Sigmoid colon (tissue), 7 donors: ENCODE measurements around the gene ADCY3. TPM values are rescaled to one million over a fixed set of nuclear protein-coding genes. Genes with fewer than 3 reads are reported as not detected.

Source experiments
- DNase-seq: peaks from one replicate; pipeline ENCODE4 v3.0.0-alpha.2; 2019
- H3K27ac ChIP-seq, 4 donors: fragments of 200-600 bp; sonication (generic); one replicate each; pipeline ENCODE4 v1.5.1; 2016 to 2019; ENCODE audit warnings: mild to moderate bottlenecking in 1 of 4
- H3K27me3 ChIP-seq, 3 donors: fragments of 200-600 bp; sonication (generic); one replicate each; pipeline ENCODE4 v1.5.1; 2019; ENCODE audit warnings: mild to moderate bottlenecking in 1 of 3
- H3K36me3 ChIP-seq, 4 donors: fragments of 200-600 bp; sonication (generic); one replicate each; pipeline ENCODE4 v1.5.1; 2016 to 2019
- H3K4me1 ChIP-seq, 4 donors: fragments of 200-600 bp; sonication (generic); one replicate each; pipeline ENCODE4 v1.5.1; 2017 to 2019
- H3K4me3 ChIP-seq, 4 donors: fragments of 200-600 bp; sonication (generic); one replicate each; pipeline ENCODE4 v1.5.1; 2017 to 2019; ENCODE audit warnings: mild to moderate bottlenecking in 2 of 4, moderate library complexity in 1 of 4
- H3K9me3 ChIP-seq, 4 donors: fragments of 200-600 bp in 3 of 4; sonication (generic) in 3 of 4; one replicate each; pipeline versions ENCODE4 v1.5.1 to v1.6.1; 2013 to 2019
- EP300 ChIP-seq, 4 donors: sonication (generic); formaldehyde crosslinking; IDR thresholded peaks; one replicate each; pipeline ENCODE4 v1.6.1; 2017; ENCODE audit warnings: antibody characterized with exemption in 4 of 4
- POLR2A ChIP-seq, 2 donors: fragments of 450-650 bp; IDR thresholded peaks; one replicate each; pipeline ENCODE4 v1.6.1; 2016; ENCODE audit warnings: antibody characterized with exemption in 2 of 2, mild to moderate bottlenecking in 2 of 2, moderate library complexity in 2 of 2
- POLR2AphosphoS5 ChIP-seq, 4 donors: sonication (generic); formaldehyde crosslinking; IDR thresholded peaks; one replicate each; pipeline ENCODE4 v1.6.1; 2017; ENCODE audit warnings: antibody characterized with exemption in 4 of 4
- WGBS, 2 donors: extraction: QIAGEN DNeasy Blood & Tissue Kit; methylation state at CpG; one replicate each; pipeline ENCODE4 v1.1.7; 2013; 5-methylcytosine and 5-hydroxymethylcytosine counted together
- intact Hi-C: fragments of 100-400 bp; cut with DNase I; formaldehyde crosslinking; loops from one replicate; pipeline ENCODE4 v1.15.1; 2023
- polyA plus RNA-seq, 3 donors: library from polyadenylated mRNA; stranded (reverse); fragments of 200-250 nt; gene quantifications; one replicate each; pipeline ENCODE4 v1.2.3, GENCODE V29; 2013
- total RNA-seq, 4 donors: library from RNA; depleted of rRNA; stranded (reverse); fragments of >200 nt; gene quantifications; one replicate each; pipeline ENCODE4 v1.1.0, GENCODE V29; 2016
- TF ChIP-seq, protein P1 (sequence below), 4 experiments: fragments of 450-650 bp in 3 of 4; fragments of 200-600 bp in 1 of 4; IDR thresholded peaks; one replicate each; pipeline ENCODE4 v1.5.1; 2016 to 2019; ENCODE audit warnings: antibody characterized with exemption in 4 of 4, mild to moderate bottlenecking in 3 of 4, moderate library complexity in 2 of 4
- donor health status: healthy with polysubstance abuse.
- donor health status: Bipolar disorder and iron deficiency.
- donor health status: healthy.

Gene ADCY3
- total and polyA plus RNA-seq, 7 donors: 3.5 to 43.8 (median 17.5) TPM

GRCh38 chr2:24852026-24852425 is 68.0 kb downstream of the ADCY3 start:
- WGBS, 2 donors: 95 to 96% methylated on average over 13 of the region's 13 CpGs
- TF ChIP-seq, protein P1, sequence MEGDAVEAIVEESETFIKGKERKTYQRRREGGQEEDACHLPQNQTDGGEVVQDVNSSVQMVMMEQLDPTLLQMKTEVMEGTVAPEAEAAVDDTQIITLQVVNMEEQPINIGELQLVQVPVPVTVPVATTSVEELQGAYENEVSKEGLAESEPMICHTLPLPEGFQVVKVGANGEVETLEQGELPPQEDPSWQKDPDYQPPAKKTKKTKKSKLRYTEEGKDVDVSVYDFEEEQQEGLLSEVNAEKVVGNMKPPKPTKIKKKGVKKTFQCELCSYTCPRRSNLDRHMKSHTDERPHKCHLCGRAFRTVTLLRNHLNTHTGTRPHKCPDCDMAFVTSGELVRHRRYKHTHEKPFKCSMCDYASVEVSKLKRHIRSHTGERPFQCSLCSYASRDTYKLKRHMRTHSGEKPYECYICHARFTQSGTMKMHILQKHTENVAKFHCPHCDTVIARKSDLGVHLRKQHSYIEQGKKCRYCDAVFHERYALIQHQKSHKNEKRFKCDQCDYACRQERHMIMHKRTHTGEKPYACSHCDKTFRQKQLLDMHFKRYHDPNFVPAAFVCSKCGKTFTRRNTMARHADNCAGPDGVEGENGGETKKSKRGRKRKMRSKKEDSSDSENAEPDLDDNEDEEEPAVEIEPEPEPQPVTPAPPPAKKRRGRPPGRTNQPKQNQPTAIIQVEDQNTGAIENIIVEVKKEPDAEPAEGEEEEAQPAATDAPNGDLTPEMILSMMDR (IDR thresholded peaks at IDR 0.05): no peak
- no peak for TF ChIP-seq POLR2A (IDR thresholded peaks at IDR 0.05)
- TF ChIP-seq POLR2AphosphoS5 (IDR thresholded peaks at IDR 0.05): no peak
- no peak for TF ChIP-seq EP300 (IDR thresholded peaks at IDR 0.05)
- Histone ChIP-seq H3K27me3 (no peaks in the 10 kb centered on the region), H3K36me3 (no peaks in the 10 kb centered on the region), H3K27ac (peak overlapping the region in 1 of 4 donors; percentile 31), H3K4me3 (no peak overlapping the region), H3K4me1 (peaks cover 0 to 10% (median 0%) of the 10 kb centered on the region in 4 donors), H3K9me3 (no peaks in the 10 kb centered on the region)
- DNase-seq: no peak
- intact Hi-C loops: no loop called here

DNA sequence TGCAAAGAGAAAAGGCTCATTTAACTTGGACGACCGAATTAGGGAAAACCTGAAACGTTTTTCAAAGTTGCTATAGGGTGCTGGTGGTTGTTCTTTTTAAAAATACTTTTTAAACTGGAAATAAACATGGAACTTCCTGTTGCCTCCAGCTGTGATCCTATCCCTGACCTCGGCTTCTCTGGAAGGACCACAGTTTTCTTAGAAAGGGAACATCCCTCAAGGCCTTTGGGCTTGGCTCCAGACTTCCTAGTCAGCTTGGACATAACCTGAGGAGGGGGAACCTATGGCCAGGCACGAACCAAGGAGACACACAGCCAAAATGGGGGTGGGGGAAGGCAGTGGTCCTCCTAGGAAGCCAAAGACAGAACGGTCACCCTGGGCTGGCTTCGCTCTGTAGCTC is 69.1 kb downstream of the ADCY3 start:
- WGBS, 2 donors: 82 to 86% methylated on average over 7 of the region's 7 CpGs
- intact Hi-C loops: no loop called here
- Histone ChIP-seq H3K4me1 (peaks cover 0 to 4% (median 0%) of the 10 kb centered on the region in 4 donors), H3K9me3 (no peaks in the 10 kb centered on the region), H3K36me3 (no peaks in the 10 kb centered on the region), H3K4me3 (no peak overlapping the region), H3K27ac (no peak overlapping the region), H3K27me3 (no peaks in the 10 kb centered on the region)
- TF ChIP-seq POLR2AphosphoS5 (IDR thresholded peaks at IDR 0.05) (no peak), POLR2A (IDR thresholded peaks at IDR 0.05) (no peak)
- TF ChIP-seq, protein P1 (IDR thresholded peaks at IDR 0.05): no peak
- DNase-seq: no peak

- WGBS, 2 donors: 96 to 97% methylated on average over 5 of the region's 5 CpGs
- intact Hi-C loops: no loop called here
- H3K27me3 ChIP-seq: no peaks in the 10 kb centered on the region
- DNase-seq: no peak
- H3K9me3 ChIP-seq: no peaks in the 10 kb centered on the region
- TF ChIP-seq, protein P1 (IDR thresholded peaks at IDR 0.05): no peak
- TF ChIP-seq POLR2A (IDR thresholded peaks at IDR 0.05) (no peak), EP300 (IDR thresholded peaks at IDR 0.05) (no peak), POLR2AphosphoS5 (IDR thresholded peaks at IDR 0.05) (no peak)
- H3K4me3 ChIP-seq: no peak overlapping the region
- peaks cover 0 to 5% (median 0%) of the 10 kb centered on the region in 4 donors for H3K36me3 ChIP-seq
- H3K4me1 ChIP-seq: no peaks in the 10 kb centered on the region
- no peak overlapping the region for H3K27ac ChIP-seq
Measured at GRCh38 chr2:24845691-24846090, 74.3 kb downstream of the ADCY3 start.

DNA sequence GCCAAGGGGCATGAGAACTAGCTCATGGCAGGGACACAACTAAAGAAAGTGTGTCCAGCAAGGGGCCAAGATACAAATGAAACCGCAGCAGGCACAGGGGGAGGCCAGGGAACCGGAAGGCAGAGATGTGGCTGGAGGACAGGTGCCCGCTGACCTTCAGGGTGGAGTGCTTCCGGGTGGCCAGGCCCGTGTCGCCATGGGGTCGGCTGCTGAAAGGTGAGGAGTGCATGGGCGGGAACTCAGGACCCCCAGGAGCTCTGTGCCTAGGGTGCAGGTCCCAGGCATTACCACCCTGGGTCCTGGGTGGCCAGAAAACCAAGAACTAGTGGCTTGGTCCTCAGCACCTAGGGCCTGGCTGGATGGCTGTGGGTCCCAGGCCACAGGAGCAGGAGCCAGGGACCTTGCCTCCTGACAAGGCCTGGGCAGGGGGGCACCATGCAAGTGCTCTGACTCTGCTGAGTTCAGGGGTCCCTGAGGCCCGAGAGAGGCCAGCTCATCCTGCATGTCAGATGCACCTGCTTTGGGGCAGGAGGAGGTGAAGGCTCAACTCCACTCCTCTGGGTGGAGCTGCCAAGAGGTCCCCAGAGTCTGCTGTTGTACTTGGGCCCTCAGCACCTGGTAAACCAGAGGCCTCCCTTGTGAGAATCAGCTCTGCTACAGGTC is 75.9 kb downstream of the ADCY3 start:
- Histone ChIP-seq H3K27ac (no peak overlapping the region), H3K4me1 (no peaks in the 10 kb centered on the region), H3K27me3 (no peaks in the 10 kb centered on the region), H3K36me3 (peaks cover 0 to 5% (median 0%) of the 10 kb centered on the region in 4 donors), H3K4me3 (no peak overlapping the region), H3K9me3 (no peaks in the 10 kb centered on the region)
- TF ChIP-seq, protein P1 (IDR thresholded peaks at IDR 0.05): no peak
- no peak for TF ChIP-seq EP300 (IDR thresholded peaks at IDR 0.05)
- TF ChIP-seq POLR2AphosphoS5 (IDR thresholded peaks at IDR 0.05): no peak
- no peak for TF ChIP-seq POLR2A (IDR thresholded peaks at IDR 0.05)
- no peak for DNase-seq
- WGBS, 2 donors: 96 to 97% methylated on average over 9 of the region's 9 CpGs
- intact Hi-C loops: no loop called here
